ENCODE data around the gene PARD3B.

PARD3B gene

GRCh38 chr2:205660521-205661124 lies 1115.3 kb downstream of the PARD3B start:
- no peak for TF ChIP-seq CTCF (IDR thresholded peaks at IDR 0.05; ENCODE audit: insufficient read depth, low read depth, low read length, missing control alignments)
- no peak overlapping the region for H3K4me3 ChIP-seq (ENCODE audit: low read depth, low read length)
- DNase-seq (ENCODE audit: low read depth) = peak; percentile 24

- no peak overlapping the region for H3K4me3 ChIP-seq (ENCODE audit: low read depth, low read length)
- no peak for DNase-seq (ENCODE audit: low read depth)
- no peak for TF ChIP-seq CTCF (IDR thresholded peaks at IDR 0.05; ENCODE audit: insufficient read depth, low read depth, low read length, missing control alignments)
Observed at GRCh38 chr2:205661281-205661680, 1116.0 kb downstream of the PARD3B start.

GRCh38 chr2:205662206-205662965 lies 1117.1 kb downstream of the PARD3B start:
- H3K4me3 ChIP-seq (ENCODE audit: low read depth, low read length) = no peak overlapping the region
- no peak for DNase-seq (ENCODE audit: low read depth)
- TF ChIP-seq CTCF (IDR thresholded peaks at IDR 0.05; ENCODE audit: insufficient read depth, low read depth, low read length, missing control alignments) = no peak

GRCh38 chr2:205665791-205666190 lies 1120.5 kb downstream of the PARD3B start:
- TF ChIP-seq CTCF (IDR thresholded peaks at IDR 0.05; ENCODE audit: insufficient read depth, low read depth, low read length, missing control alignments) = no peak
- H3K4me3 ChIP-seq (ENCODE audit: low read depth, low read length) = no peak overlapping the region
- DNase-seq (ENCODE audit: low read depth) = no peak

Data from GM12865 (cell line).